Liver (tissue), 9 donors: ENCODE measurements around the gene ZNF341. TPM values are rescaled to one million over a fixed set of nuclear protein-coding genes. Genes with fewer than 3 reads are reported as not detected.

ENCODE experiments used
- DNase-seq: peaks from one replicate; pipeline ENCODE4 v3.0.0-alpha.2; 2017; ENCODE audit warnings: low spot score
- H3K27ac ChIP-seq, 2 donors: one replicate each; pipeline ENCODE4 v1.7.0; 2013; ENCODE audit warnings: inconsistent platforms in 2 of 2, low read length in 2 of 2, control low read depth in 1 of 2, low read depth in 1 of 2, mild to moderate bottlenecking in 1 of 2
- H3K27me3 ChIP-seq, 4 donors: one replicate each; pipeline versions ENCODE4 v1.6.1 to v1.7.0; 2013; ENCODE audit warnings: low read length in 3 of 4, inconsistent platforms in 1 of 4, mild to moderate bottlenecking in 1 of 4, moderate library complexity in 1 of 4; ENCODE audit not compliant: control insufficient read depth in 4 of 4, insufficient read depth in 4 of 4
- H3K36me3 ChIP-seq, 4 donors: one replicate each; pipeline versions ENCODE4 v1.6.1 to v1.7.0; 2013; ENCODE audit warnings: low read length in 3 of 4, mild to moderate bottlenecking in 3 of 4, low read depth in 1 of 4, moderate library complexity in 1 of 4; ENCODE audit not compliant: control insufficient read depth in 4 of 4, insufficient read depth in 3 of 4
- H3K4me1 ChIP-seq, 4 donors: one replicate each; pipeline versions ENCODE4 v1.6.1 to v1.7.0; 2013; ENCODE audit warnings: low read length in 3 of 4, mild to moderate bottlenecking in 3 of 4, moderate library complexity in 1 of 4; ENCODE audit not compliant: control insufficient read depth in 4 of 4, insufficient read depth in 4 of 4
- H3K4me3 ChIP-seq, 3 donors: one replicate each; pipeline versions ENCODE4 v1.6.1 to v1.7.0; 2013; ENCODE audit warnings: low read length in 3 of 3, control low read depth in 1 of 3, low read depth in 1 of 3, mild to moderate bottlenecking in 1 of 3
- H3K9ac ChIP-seq, 2 donors: one replicate each; pipeline ENCODE4 v1.7.0; 2013; ENCODE audit warnings: low read length in 2 of 2, mild to moderate bottlenecking in 2 of 2, moderate library complexity in 2 of 2, control low read depth in 1 of 2, low read depth in 1 of 2
- H3K9me3 ChIP-seq, 4 donors: one replicate each; pipeline versions ENCODE4 v1.6.1 to v1.7.0; 2013; ENCODE audit warnings: low read length in 3 of 4; ENCODE audit not compliant: control insufficient read depth in 4 of 4
- ATF3 ChIP-seq: IDR thresholded peaks from 2 replicates; pipeline ENCODE4 v1.6.1; 2016; ENCODE audit warnings: antibody characterized with exemption
- CTCF ChIP-seq: fragments of 150-350 bp; IDR thresholded peaks from 2 replicates; pipeline ENCODE4 v1.5.1; 2017; ENCODE audit warnings: improper control_type of control experiment, low read depth, low read length; ENCODE audit not compliant: missing input control
- EGR1 ChIP-seq, 2 donors: IDR thresholded peaks; 2 replicates each; pipeline ENCODE4 v1.6.1; 2016 to 2018; ENCODE audit warnings: antibody characterized with exemption in 2 of 2, low read depth in 2 of 2
- FOXA1 ChIP-seq: IDR thresholded peaks from 2 replicates; pipeline ENCODE4 v1.6.1; 2016; ENCODE audit warnings: antibody characterized with exemption
- FOXA2 ChIP-seq: IDR thresholded peaks from 2 replicates; pipeline ENCODE4 v1.6.1; 2016; ENCODE audit warnings: antibody characterized with exemption
- GABPA ChIP-seq, 2 donors: IDR thresholded peaks in 1 of 2; conservative IDR thresholded peaks in 1 of 2; 2 replicates each; pipeline ENCODE4 v1.6.1; 2016; ENCODE audit warnings: antibody characterized with exemption in 2 of 2, mild to moderate bottlenecking in 1 of 2, moderate library complexity in 1 of 2
- HNF4A ChIP-seq, 2 donors: conservative IDR thresholded peaks; 2 replicates each; pipeline ENCODE4 v1.6.1; 2016; ENCODE audit warnings: antibody characterized with exemption in 2 of 2, mild to moderate bottlenecking in 2 of 2
- HNF4G ChIP-seq: IDR thresholded peaks from 2 replicates; pipeline ENCODE4 v1.6.1; 2016; ENCODE audit warnings: antibody characterized with exemption
- MAX ChIP-seq: IDR thresholded peaks from 2 replicates; pipeline ENCODE4 v1.6.1; 2016; ENCODE audit warnings: antibody characterized with exemption
- RAD21 ChIP-seq, 2 donors: IDR thresholded peaks; 2 replicates each; pipeline ENCODE4 v1.6.1; 2016; ENCODE audit warnings: antibody characterized with exemption in 2 of 2, mild to moderate bottlenecking in 2 of 2
- REST ChIP-seq: IDR thresholded peaks from 2 replicates; pipeline ENCODE4 v1.6.1; 2016; ENCODE audit warnings: antibody characterized with exemption, mild to moderate bottlenecking
- RXRA ChIP-seq, 2 donors: IDR thresholded peaks; 2 replicates each; pipeline ENCODE4 v1.6.1; 2017 to 2018; ENCODE audit warnings: antibody characterized with exemption in 2 of 2, mild to moderate bottlenecking in 1 of 2
- SP1 ChIP-seq: IDR thresholded peaks from 2 replicates; pipeline ENCODE4 v1.6.1; 2018; ENCODE audit warnings: antibody characterized with exemption, mild to moderate bottlenecking
- YY1 ChIP-seq: IDR thresholded peaks from 2 replicates; pipeline ENCODE4 v1.6.1; 2016; ENCODE audit warnings: antibody characterized with exemption, mild to moderate bottlenecking
- ZBTB33 ChIP-seq: IDR thresholded peaks from 2 replicates; pipeline ENCODE4 v1.6.1; 2016; ENCODE audit warnings: antibody characterized with exemption
- WGBS: extraction: QIAGEN DNeasy Blood & Tissue Kit; methylation state at CpG from one replicate; pipeline ENCODE4 v1.1.7; 2013; 5-methylcytosine and 5-hydroxymethylcytosine counted together
- polyA plus RNA-seq, 2 donors: library from polyadenylated mRNA; stranded (reverse) in 1 of 2; unstranded in 1 of 2; fragments of 200-250 nt in 1 of 2; fragments of >200 nt in 1 of 2; fragmentation: Nextera tagmentation in 1 of 2; extraction: Ambion mirVana in 1 of 2; gene quantifications; one replicate each; pipeline versions ENCODE4 v1.2.1 to v1.2.3, GENCODE V29; 2013 to 2015
- total RNA-seq, 2 donors: library from RNA; depleted of rRNA; stranded (reverse); fragments of >200 nt; gene quantifications; one replicate each; pipeline ENCODE4 v1.2.3, GENCODE V29; 2014
- donor health status: healthy.
- donor health status: healthy.
- donor health status: healthy.
- donor health status: healthy.
- donor health status: healthy.

The ZNF341 gene
- total and polyA plus RNA-seq, 4 donors = 0.69 to 1.1 (median 0.82) TPM

GRCh38 chr20:33777816-33778215 lies 46.0 kb downstream of the ZNF341 start:
- Histone ChIP-seq H3K27ac (no peak overlapping the region), H3K36me3 (no peaks in the 10 kb centered on the region), H3K9ac (no peak overlapping the region), H3K4me1 (no peaks in the 10 kb centered on the region), H3K9me3 (no peaks in the 10 kb centered on the region), H3K27me3 (no peaks in the 10 kb centered on the region), H3K4me3 (no peak overlapping the region)
- TF ChIP-seq REST (no peak), ATF3 (no peak), MAX (no peak), HNF4G (no peak), RXRA (IDR thresholded peaks at IDR 0.05) (no peak), RAD21 (IDR thresholded peaks at IDR 0.05) (no peak), CTCF (no peak), HNF4A (conservative IDR thresholded peaks at IDR 0.05) (no peak), FOXA2 (no peak), FOXA1 (no peak), YY1 (no peak), EGR1 (IDR thresholded peaks at IDR 0.05; ENCODE audit: low read depth in 2 of 2) (no peak), ZBTB33 (no peak), GABPA (IDR thresholded peaks at IDR 0.05 in 1 of 2, conservative IDR thresholded peaks at IDR 0.05 in 1 of 2) (no peak)
- DNase-seq = no peak
- WGBS = 76% methylated on average over 2 of the region's 2 CpGs

GRCh38 chr20:33781133-33781532 lies 49.3 kb downstream of the ZNF341 start:
- no peaks in the 10 kb centered on the region for H3K4me1 ChIP-seq
- H3K36me3 ChIP-seq = no peaks in the 10 kb centered on the region
- no peaks in the 10 kb centered on the region for H3K9me3 ChIP-seq
- DNase-seq = no peak
- TF ChIP-seq HNF4G (no peak), CTCF (no peak), SP1 (no peak), ATF3 (no peak), FOXA2 (no peak), HNF4A (conservative IDR thresholded peaks at IDR 0.05) (no peak)
- no peak overlapping the region for H3K4me3 ChIP-seq
- H3K27me3 ChIP-seq = no peaks in the 10 kb centered on the region
- H3K9ac ChIP-seq = no peak overlapping the region
- 89% methylated on average over 4 of the region's 4 CpGs for WGBS
- H3K27ac ChIP-seq = no peak overlapping the region
